ENCODE measurements around the gene SQOR. TPM values are rescaled to one million over a fixed set of nuclear protein-coding genes. Genes with fewer than 3 reads are reported as not detected.

Gene SQOR
- total RNA-seq, 5 donors from 2014 or later (not counting 1 experiment from before 2014, with no cell fraction given): 29.5 to 43.0 (median 33.4) TPM

Other genes starting within 250 kb of the SQOR start
- 1 to 10 TPM; 3.7 to 4.8 (median 4.2) TPM for gene SLC30A4, start 112.3 kb upstream of the SQOR start, total RNA-seq
- 10 to 100 TPM; 37.5 to 59.5 (median 40.5) TPM for gene BLOC1S6, start 47.6 kb upstream of the SQOR start, total RNA-seq